Thyroid gland (tissue), 4 donors: Measurements from ENCODE around the gene AKAP6. TPM values are rescaled to one million over a fixed set of nuclear protein-coding genes. Genes with fewer than 3 reads are reported as not detected.

ENCODE experiments used
- DNase-seq, 2 donors: peaks; one replicate each; pipeline ENCODE4 v3.0.0-alpha.2; 2019
- H3K27ac ChIP-seq, 3 donors: fragments of 200-600 bp; sonication (generic); 1 replicate in 2 of 3; 2 replicates in 1 of 3; pipeline ENCODE4 v1.5.1; 2016 to 2019; ENCODE audit warnings: mild to moderate bottlenecking in 1 of 3, moderate library complexity in 1 of 3
- H3K27me3 ChIP-seq: fragments of 200-600 bp; sonication (generic); one replicate; pipeline ENCODE4 v1.5.1; 2019
- H3K36me3 ChIP-seq, 2 donors: fragments of 200-600 bp; sonication (generic); one replicate each; pipeline ENCODE4 v1.5.1; 2016 to 2019
- H3K4me1 ChIP-seq, 2 donors: fragments of 200-600 bp; sonication (generic); one replicate each; pipeline ENCODE4 v1.5.1; 2017 to 2019
- H3K4me3 ChIP-seq, 3 donors: fragments of 200-600 bp; sonication (generic); replicated peaks in 1 of 3; 1 replicate in 2 of 3; 2 replicates in 1 of 3; pipeline ENCODE4 v1.5.1; 2016; ENCODE audit warnings: mild to moderate bottlenecking in 1 of 3
- H3K9me3 ChIP-seq: fragments of 200-600 bp; sonication (generic); one replicate; pipeline ENCODE4 v1.5.1; 2017
- CTCF ChIP-seq, 6 experiments: fragments of 200-600 bp in 3 of 6; fragments of 450-650 bp in 3 of 6; sonication (generic) in 3 of 6; IDR thresholded peaks; one replicate each; pipeline ENCODE4 v1.5.1; 2016 to 2019; ENCODE audit warnings: antibody characterized with exemption in 6 of 6, mild to moderate bottlenecking in 2 of 6, inconsistent platforms in 1 of 6, moderate library complexity in 1 of 6
- POLR2A ChIP-seq, 2 donors: fragments of 450-650 bp; IDR thresholded peaks; one replicate each; pipeline ENCODE4 v1.6.1; 2017; ENCODE audit warnings: antibody characterized with exemption in 2 of 2, mild to moderate bottlenecking in 2 of 2, moderate library complexity in 1 of 2
- WGBS, 2 donors: methylation state at CpG; one replicate each; pipeline ENCODE4 v1.1.5; 2017; 5-methylcytosine and 5-hydroxymethylcytosine counted together
- intact Hi-C: fragments of 100-400 bp; cut with DNase I; formaldehyde crosslinking; loops from one replicate; pipeline ENCODE4 v1.15.1; 2023
- total RNA-seq, 4 donors: library from RNA; depleted of rRNA; stranded (reverse); fragments of >200 nt; gene quantifications; one replicate each; pipeline ENCODE4 v1.2.3, GENCODE V29; 2016

AKAP6 gene
- total RNA-seq, 4 donors from 2014 or later, result 13.0 to 34.5 (median 22.7) TPM

GRCh38 chr14:32635061-32635719 lies 306.1 kb downstream of the AKAP6 start:
- no peak overlapping the region for H3K4me3 ChIP-seq

DNA sequence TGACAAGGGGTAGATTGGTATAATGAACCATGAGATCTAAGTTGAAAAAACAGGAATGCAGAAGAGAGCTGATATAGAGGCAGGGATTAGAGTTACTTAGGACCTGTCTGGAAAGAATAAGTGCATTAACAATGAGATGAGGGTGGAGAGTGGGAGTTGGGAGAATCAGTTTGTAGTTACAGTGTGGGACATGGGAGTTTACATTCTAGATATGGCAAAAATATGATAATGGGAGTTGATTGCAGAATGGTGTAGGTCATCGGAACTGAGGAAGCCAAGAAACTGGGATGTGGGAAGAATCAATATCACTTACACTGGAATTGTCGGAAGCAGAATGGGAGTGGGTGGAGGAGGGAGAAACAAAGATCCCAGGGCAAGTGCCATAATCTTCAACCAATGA lies 308.5 kb downstream of the AKAP6 start:
- no peak for DNase-seq
- no peaks in the 10 kb centered on the region for H3K4me1 ChIP-seq
- H3K27ac ChIP-seq, result no peak overlapping the region
- no peaks in the 10 kb centered on the region for H3K9me3 ChIP-seq
- no peak overlapping the region for H3K4me3 ChIP-seq
- TF ChIP-seq POLR2A (IDR thresholded peaks at IDR 0.05), result no peak
- TF ChIP-seq CTCF (IDR thresholded peaks at IDR 0.05), result no peak
- 83 to 88% methylated on average over 2 of the region's 2 CpGs for WGBS, 2 donors
- intact Hi-C loops, result no loop called here
- no peaks in the 10 kb centered on the region for H3K36me3 ChIP-seq
- H3K27me3 ChIP-seq, result no peaks in the 10 kb centered on the region

More at GRCh38 chr14:32635061-32635719, 306.1 kb downstream of the AKAP6 start:
- no peaks in the 10 kb centered on the region for H3K9me3 ChIP-seq
- no peaks in the 10 kb centered on the region for H3K27me3 ChIP-seq
- H3K36me3 ChIP-seq, result no peaks in the 10 kb centered on the region
- H3K4me1 ChIP-seq, result no peaks in the 10 kb centered on the region
- DNase-seq, result no peak
- H3K27ac ChIP-seq, result no peak overlapping the region
- TF ChIP-seq CTCF (IDR thresholded peaks at IDR 0.05), result no peak
- no peak for TF ChIP-seq POLR2A (IDR thresholded peaks at IDR 0.05)
- 54 to 67% methylated on average over 2 of the region's 2 CpGs for WGBS, 2 donors
- intact Hi-C loops, result no loop called here

DNA sequence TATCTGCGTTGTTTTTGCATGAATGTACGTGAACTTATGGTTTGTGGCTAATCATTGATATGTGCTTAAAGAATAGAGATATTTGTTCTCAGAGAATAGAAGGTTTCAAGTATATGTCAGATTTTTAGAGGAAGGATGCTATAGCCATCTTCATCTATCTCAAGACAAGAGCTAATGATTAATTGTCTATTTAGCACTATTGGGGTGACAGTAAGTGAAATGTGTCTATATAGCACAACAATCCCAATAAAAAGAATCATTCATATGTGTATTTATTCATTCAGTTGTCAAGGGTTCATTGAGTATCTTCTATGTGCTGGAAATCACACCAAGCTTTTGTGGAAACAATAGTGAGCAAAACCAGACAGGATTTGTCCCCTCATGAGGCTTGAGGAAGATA lies 310.1 kb downstream of the AKAP6 start:
- 98 to 100% methylated on average over 2 of the region's 2 CpGs for WGBS, 2 donors
- Histone ChIP-seq H3K9me3 (no peaks in the 10 kb centered on the region), H3K4me3 (no peak overlapping the region), H3K27me3 (no peaks in the 10 kb centered on the region), H3K4me1 (no peaks in the 10 kb centered on the region), H3K27ac (no peak overlapping the region), H3K36me3 (no peaks in the 10 kb centered on the region)
- DNase-seq, result no peak
- intact Hi-C loops, result no loop called here
- TF ChIP-seq CTCF (IDR thresholded peaks at IDR 0.05) (no peak), POLR2A (IDR thresholded peaks at IDR 0.05) (no peak)

DNA sequence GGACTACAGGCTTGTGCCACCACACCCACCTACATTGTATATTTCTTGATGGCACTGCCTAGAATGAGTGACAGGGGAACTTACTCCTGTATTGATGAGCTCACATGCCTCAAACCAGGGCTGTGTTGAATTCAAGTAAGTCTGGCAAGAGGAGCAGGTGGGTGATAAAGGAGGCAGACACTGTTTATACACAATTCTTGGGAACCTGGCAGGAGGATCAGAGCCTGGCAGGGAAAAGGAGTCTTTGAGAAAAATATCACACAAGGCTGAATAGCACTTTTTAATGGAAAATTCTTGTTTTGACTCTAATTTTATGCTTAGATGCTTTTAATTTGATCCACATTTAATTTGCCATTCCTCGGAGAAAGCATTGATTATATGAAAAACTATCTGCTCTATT lies 316.5 kb downstream of the AKAP6 start:
- WGBS, 2 donors, result 93 to 95% methylated on average over 1 of the region's 1 CpG
- intact Hi-C loops, result no loop called here
- Histone ChIP-seq H3K9me3 (no peaks in the 10 kb centered on the region), H3K27ac (no peak overlapping the region), H3K4me1 (no peaks in the 10 kb centered on the region), H3K27me3 (no peaks in the 10 kb centered on the region), H3K36me3 (no peaks in the 10 kb centered on the region), H3K4me3 (no peak overlapping the region)
- no peak for DNase-seq
- TF ChIP-seq CTCF (IDR thresholded peaks at IDR 0.05) (no peak), POLR2A (IDR thresholded peaks at IDR 0.05) (no peak)

DNA sequence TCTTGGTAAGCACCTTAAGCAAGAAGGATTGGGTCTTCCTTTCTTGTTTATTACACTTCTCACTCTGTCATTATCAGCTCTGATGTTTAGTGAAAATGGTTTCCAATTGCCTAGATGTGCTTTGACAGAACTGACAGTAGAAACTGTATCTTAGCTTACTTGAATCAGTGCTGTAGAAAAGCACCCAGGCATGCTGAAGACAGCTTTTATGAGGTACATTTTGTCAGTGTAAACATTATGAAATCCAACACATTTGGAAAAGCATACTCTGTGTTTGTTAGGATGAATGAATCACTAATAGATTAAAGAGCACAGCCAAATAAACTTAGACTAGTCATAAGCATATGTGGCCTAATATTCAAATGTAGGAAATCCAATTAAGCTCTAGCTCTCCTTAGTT lies 319.3 kb downstream of the AKAP6 start:
- no peak overlapping the region for H3K27ac ChIP-seq
- TF ChIP-seq POLR2A (IDR thresholded peaks at IDR 0.05) (no peak), CTCF (IDR thresholded peaks at IDR 0.05) (no peak)
- H3K27me3 ChIP-seq, result no peaks in the 10 kb centered on the region
- DNase-seq, result no peak
- H3K9me3 ChIP-seq, result no peaks in the 10 kb centered on the region
- no peak overlapping the region for H3K4me3 ChIP-seq
- intact Hi-C loops, result no loop called here
- no peaks in the 10 kb centered on the region for H3K36me3 ChIP-seq
- H3K4me1 ChIP-seq, result no peaks in the 10 kb centered on the region
